Lower lobe of right lung (tissue), 2 donors: ENCODE results near the gene MEGF11. TPM values are rescaled to one million over a fixed set of nuclear protein-coding genes. Genes with fewer than 3 reads are reported as not detected.
"Not testable (repeated sequence)": the region's sequence is repeated elsewhere in the genome, so short reads cannot be mapped to it uniquely, and the experiment has no call there.

ENCODE experiments used
- ATAC-seq, 2 donors: fragments of 200-7000 bp; cut with Tn5 transposase; one replicate each; pipeline ENCODE4 v1.9.1; 2020 to 2022; ENCODE audit warnings: mild to moderate bottlenecking in 2 of 2, moderate library complexity in 2 of 2
- DNase-seq: peaks from one replicate; pipeline ENCODE4 v3.0.0-alpha.2; 2020
- H3K27ac ChIP-seq: fragments of 200-600 bp; one replicate; pipeline ENCODE4 v1.8.0; 2022
- H3K27me3 ChIP-seq: fragments of 200-600 bp; one replicate; pipeline ENCODE4 v1.8.0; 2022; ENCODE audit warnings: low read depth
- H3K36me3 ChIP-seq: fragments of 200-600 bp; one replicate; pipeline ENCODE4 v1.8.0; 2022; ENCODE audit warnings: mild to moderate bottlenecking
- H3K4me1 ChIP-seq: fragments of 200-600 bp; one replicate; pipeline ENCODE4 v1.8.0; 2022
- H3K4me3 ChIP-seq: fragments of 200-600 bp; one replicate; pipeline ENCODE4 v1.8.0; 2022; ENCODE audit warnings: mild to moderate bottlenecking
- H3K9me3 ChIP-seq: fragments of 200-600 bp; one replicate; pipeline ENCODE4 v1.8.0; 2022
- CTCF ChIP-seq: fragments of 200-600 bp; IDR thresholded peaks from one replicate; pipeline ENCODE4 v1.8.0; 2022; ENCODE audit warnings: antibody characterized with exemption, mild to moderate bottlenecking
- intact Hi-C: fragments of 100-400 bp; cut with DNase I; formaldehyde crosslinking; loops from one replicate; pipeline ENCODE4 v1.11.0; 2022
- total RNA-seq: library from RNA; stranded (reverse); fragmentation: NEBNext Ultra II Directional; extraction: Animal tissue kit (Norgen Biotek cat#: 25700); gene quantifications from one replicate; pipeline ENCODE4 v1.2.1, GENCODE V29; 2021
- donor health status: DM: no; HTN: yes; CAD: no; lungs with severe emphysema.

MEGF11 gene
- total RNA-seq, 1 donor from 2014 or later, result not detected

- no peak for ATAC-seq
- TF ChIP-seq CTCF, result no peak
- H3K9me3 ChIP-seq, result no peaks in the 10 kb centered on the region
- no peak overlapping the region for H3K4me3 ChIP-seq
- H3K27ac ChIP-seq, result no peak overlapping the region
- no peaks in the 10 kb centered on the region for H3K27me3 ChIP-seq
- H3K4me1 ChIP-seq, result peaks cover 43% of the 10 kb centered on the region
- H3K36me3 ChIP-seq, result peaks cover 35% of the 10 kb centered on the region
- no peak for DNase-seq
- intact Hi-C loops, result no loop called here
Measured at GRCh38 chr15:65873256-65873655, 380.3 kb downstream of the MEGF11 start.

- peaks cover 43% of the 10 kb centered on the region for H3K4me1 ChIP-seq
- peak overlapping the region; percentile 74 for H3K4me3 ChIP-seq
Measured at GRCh38 chr15:65872596-65872995, 381.0 kb downstream of the MEGF11 start.

GRCh38 chr15:65871886-65872285, 381.7 kb downstream of the MEGF11 start:
- Histone ChIP-seq H3K4me3 (peak overlapping the region; percentile 74), H3K36me3 (peaks cover 21% of the 10 kb centered on the region), H3K27ac (peak overlapping the region; percentile 91), H3K4me1 (peaks cover 43% of the 10 kb centered on the region)
- ATAC-seq, H3K9me3 ChIP-seq, H3K27me3 ChIP-seq, intact Hi-C loops, DNase-seq: not testable (repeated sequence)

More at GRCh38 chr15:65872596-65872995, 381.0 kb downstream of the MEGF11 start:
- intact Hi-C loops, H3K9me3 ChIP-seq, DNase-seq, H3K27me3 ChIP-seq, ATAC-seq: not testable (repeated sequence)
- Histone ChIP-seq H3K36me3 (peaks cover 28% of the 10 kb centered on the region), H3K27ac (peak overlapping the region; percentile 91)

- TF ChIP-seq CTCF, result no peak
- peak overlapping the region; percentile 74 for H3K4me3 ChIP-seq
- H3K27ac ChIP-seq, result peak overlapping the region; percentile 91
- peaks cover 38% of the 10 kb centered on the region for H3K4me1 ChIP-seq
- intact Hi-C loops, result no loop called here
- no peaks in the 10 kb centered on the region for H3K27me3 ChIP-seq
- peaks cover 13% of the 10 kb centered on the region for H3K36me3 ChIP-seq
- ATAC-seq (peak in 1 of 2 donors; percentile 11), DNase-seq (no peak)
- H3K9me3 ChIP-seq, result no peaks in the 10 kb centered on the region
Measured at GRCh38 chr15:65870889-65871533, 382.5 kb downstream of the MEGF11 start.

GRCh38 chr15:65869954-65870871, 383.3 kb downstream of the MEGF11 start:
- DNase-seq (peak; percentile 55), ATAC-seq (peak; percentile 33 to 49)
- Histone ChIP-seq H3K27ac (peak overlapping the region; percentile 91), H3K27me3 (no peaks in the 10 kb centered on the region), H3K4me1 (peaks cover 32% of the 10 kb centered on the region), H3K36me3 (peaks cover 11% of the 10 kb centered on the region), H3K4me3 (peak overlapping the region; percentile 74), H3K9me3 (no peaks in the 10 kb centered on the region)
- intact Hi-C loops, result no loop called here
- TF ChIP-seq CTCF, result no peak

GRCh38 chr15:65869126-65869953, 384.2 kb downstream of the MEGF11 start, which contains the start of gene RAB11A:
Gene RAB11A (plus strand): TSS chr15:65869491. CDS start chr15:65869586, 95 bp downstream.
- peak; percentile 47 for TF ChIP-seq CTCF
- peak; percentile 99 for ATAC-seq
- intact Hi-C loops, result no loop called here

More at GRCh38 chr15:65869126-65869953, 384.2 kb downstream of the MEGF11 start, which contains the start of gene RAB11A:
- Histone ChIP-seq H3K9me3 (no peaks in the 10 kb centered on the region), H3K27me3 (no peaks in the 10 kb centered on the region), H3K27ac (peak within 1 kb of the TSS; percentile 91), H3K36me3 (peaks cover 2% of the 10 kb centered on the region), H3K4me1 (peaks cover 32% of the 10 kb centered on the region), H3K4me3 (peak within 1 kb of the TSS; percentile 74)
- DNase-seq, result peak; percentile 97
